Suprapubic skin (tissue), 4 donors: Measurements from ENCODE around the gene HOXD3.

Experiments used
- POLR2A ChIP-seq, 2 donors: fragments of 450-650 bp; IDR thresholded peaks; one replicate each; pipeline ENCODE4 v1.6.1; 2017; ENCODE audit warnings: antibody characterized with exemption in 2 of 2, mild to moderate bottlenecking in 2 of 2, moderate library complexity in 2 of 2
- POLR2AphosphoS5 ChIP-seq, 3 donors: sonication (generic); formaldehyde crosslinking; IDR thresholded peaks; one replicate each; pipeline ENCODE4 v1.6.1; 2017; ENCODE audit warnings: antibody characterized with exemption in 3 of 3
- TF ChIP-seq, protein P1 (sequence below), 2 donors: fragments of 200-600 bp in 1 of 2; fragments of 450-650 bp in 1 of 2; sonication (generic) in 1 of 2; IDR thresholded peaks; one replicate each; pipeline ENCODE4 v1.5.1; 2016 to 2019; ENCODE audit warnings: antibody characterized with exemption in 2 of 2, mild to moderate bottlenecking in 1 of 2, moderate library complexity in 1 of 2

DNA sequence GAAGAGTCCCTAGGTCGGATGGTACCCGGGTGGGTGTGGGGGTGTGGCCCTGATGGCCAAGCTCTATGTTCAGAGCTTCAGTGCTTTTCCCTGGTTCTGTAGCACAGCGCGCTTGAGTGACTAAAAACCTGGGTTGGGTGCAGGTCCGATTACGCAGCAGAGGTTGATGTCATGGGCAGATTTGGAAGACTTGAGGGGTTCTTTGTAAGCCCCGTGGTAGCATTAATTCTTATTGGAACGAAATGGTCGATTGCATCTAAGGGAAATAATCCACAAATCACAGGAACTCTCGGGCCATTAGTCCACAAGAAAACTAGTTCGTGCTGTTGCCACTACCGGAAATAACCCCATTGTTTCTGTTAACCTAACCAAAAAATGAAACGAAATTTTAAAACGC, 18.6 kb upstream of the HOXD3 start:
- TF ChIP-seq, protein P1, sequence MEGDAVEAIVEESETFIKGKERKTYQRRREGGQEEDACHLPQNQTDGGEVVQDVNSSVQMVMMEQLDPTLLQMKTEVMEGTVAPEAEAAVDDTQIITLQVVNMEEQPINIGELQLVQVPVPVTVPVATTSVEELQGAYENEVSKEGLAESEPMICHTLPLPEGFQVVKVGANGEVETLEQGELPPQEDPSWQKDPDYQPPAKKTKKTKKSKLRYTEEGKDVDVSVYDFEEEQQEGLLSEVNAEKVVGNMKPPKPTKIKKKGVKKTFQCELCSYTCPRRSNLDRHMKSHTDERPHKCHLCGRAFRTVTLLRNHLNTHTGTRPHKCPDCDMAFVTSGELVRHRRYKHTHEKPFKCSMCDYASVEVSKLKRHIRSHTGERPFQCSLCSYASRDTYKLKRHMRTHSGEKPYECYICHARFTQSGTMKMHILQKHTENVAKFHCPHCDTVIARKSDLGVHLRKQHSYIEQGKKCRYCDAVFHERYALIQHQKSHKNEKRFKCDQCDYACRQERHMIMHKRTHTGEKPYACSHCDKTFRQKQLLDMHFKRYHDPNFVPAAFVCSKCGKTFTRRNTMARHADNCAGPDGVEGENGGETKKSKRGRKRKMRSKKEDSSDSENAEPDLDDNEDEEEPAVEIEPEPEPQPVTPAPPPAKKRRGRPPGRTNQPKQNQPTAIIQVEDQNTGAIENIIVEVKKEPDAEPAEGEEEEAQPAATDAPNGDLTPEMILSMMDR (IDR thresholded peaks at IDR 0.05) = no peak
- no peak for TF ChIP-seq POLR2A (IDR thresholded peaks at IDR 0.05)
- no peak for TF ChIP-seq POLR2AphosphoS5 (IDR thresholded peaks at IDR 0.05)
